Epithelial cell of proximal tubule (primary cell): ENCODE results near the gene RXFP2. TPM values are rescaled to one million over a fixed set of nuclear protein-coding genes. Genes with fewer than 3 reads are reported as not detected.

ENCODE experiments used
- DNase-seq: peaks from one replicate; pipeline ENCODE4 v3.0.0-alpha.2; 2011; ENCODE audit warnings: low read depth
- H3K4me3 ChIP-seq: 2 replicates; pipeline ENCODE4 v1.5.1; 2011; ENCODE audit warnings: low read depth, mild to moderate bottlenecking, low read length
- CTCF ChIP-seq: conservative IDR thresholded peaks from 2 replicates; pipeline ENCODE4 v1.5.1; 2012; ENCODE audit warnings: low read depth, mild to moderate bottlenecking, low read length
- total RNA-seq: library from RNA; depleted of rRNA; stranded (reverse); fragments of >200 nt; gene quantifications from 2 replicates; pipeline ENCODE4 v1.2.3, GENCODE V29; 2015

Gene RXFP2
- total RNA-seq, 1 donor from 2014 or later, result not detected

DNA sequence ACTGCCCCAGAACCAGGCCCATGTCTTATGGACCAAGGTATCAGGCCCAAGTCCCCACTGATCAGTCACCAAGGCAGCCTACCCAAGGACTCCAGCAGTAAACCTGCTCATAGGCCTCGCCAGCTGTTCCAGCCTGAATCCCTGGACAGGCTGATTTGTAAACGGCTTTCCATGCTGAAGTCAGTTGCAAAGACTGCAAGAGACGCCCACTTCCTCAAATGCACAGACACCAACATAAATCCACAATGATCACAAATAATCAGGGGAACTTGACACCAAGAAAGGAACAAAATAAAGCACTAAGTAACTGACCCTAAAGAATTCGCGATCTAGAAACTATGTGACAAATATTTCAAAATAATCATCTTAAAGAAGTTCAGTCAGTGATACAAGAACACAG is 75.2 kb downstream of the RXFP2 start:
- H3K4me3 ChIP-seq, result no peak overlapping the region
- no peak for DNase-seq
- TF ChIP-seq CTCF, result no peak

- H3K4me3 ChIP-seq, result no peak overlapping the region
- no peak for TF ChIP-seq CTCF
- no peak for DNase-seq
These were observed 76.2 kb downstream of the RXFP2 start for GRCh38 chr13:31815361-31816144.

GRCh38 chr13:31818236-31818635 is 78.9 kb downstream of the RXFP2 start:
- no peak overlapping the region for H3K4me3 ChIP-seq
- no peak for TF ChIP-seq CTCF
- DNase-seq, result no peak

DNA sequence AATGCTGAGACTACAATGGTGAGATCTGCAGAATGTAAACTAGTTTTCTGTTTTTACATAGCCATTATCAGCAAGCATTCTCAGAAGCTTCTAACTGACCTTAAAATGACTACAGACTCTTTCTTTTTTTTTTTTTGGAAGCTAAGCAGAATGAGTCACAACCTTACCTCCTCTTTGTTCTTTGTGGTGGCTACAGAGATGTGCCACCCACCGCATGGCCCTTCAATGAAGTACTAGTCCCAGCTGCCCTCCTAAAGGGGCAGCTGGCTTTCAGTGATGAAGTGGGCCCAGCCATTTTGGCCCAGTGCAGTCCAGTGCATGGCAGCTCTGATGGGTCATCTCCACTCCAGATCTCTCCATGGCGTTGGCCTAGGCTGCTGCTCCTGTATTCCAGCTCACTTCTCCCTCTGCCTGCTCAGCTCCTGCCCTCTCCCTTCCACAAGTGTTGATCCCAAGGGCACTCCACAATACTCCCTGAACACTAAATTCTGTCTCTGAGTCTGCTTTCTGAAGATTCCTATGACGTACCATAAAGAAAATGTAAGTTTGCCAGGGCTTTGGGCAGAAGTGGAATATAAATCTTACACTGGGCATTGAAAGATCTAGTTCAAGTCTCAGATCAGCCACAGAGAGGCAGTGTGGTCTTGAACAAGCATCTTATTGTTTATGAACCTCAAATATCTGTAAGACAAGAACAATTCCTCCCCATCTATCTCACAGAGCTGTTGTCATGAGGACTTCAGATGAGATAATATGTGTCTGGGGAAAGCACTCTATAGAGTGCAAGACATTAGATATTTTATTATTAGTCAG is 85.6 kb downstream of the RXFP2 start:
- no peak for DNase-seq

GRCh38 chr13:31826521-31826920 is 87.2 kb downstream of the RXFP2 start:
- no peak overlapping the region for H3K4me3 ChIP-seq
- no peak for TF ChIP-seq CTCF
- DNase-seq, result no peak

More for the DNA sequence above, 85.6 kb downstream of the RXFP2 start:
- peak; percentile 32 for TF ChIP-seq CTCF
- no peak overlapping the region for H3K4me3 ChIP-seq

- H3K4me3 ChIP-seq, result no peak overlapping the region
- DNase-seq, result no peak
- no peak for TF ChIP-seq CTCF
These were observed 88.4 kb downstream of the RXFP2 start for GRCh38 chr13:31827707-31828106.
